ENCODE measurements around the gene SPOCD1.

Gene SPOCD1

DNA sequence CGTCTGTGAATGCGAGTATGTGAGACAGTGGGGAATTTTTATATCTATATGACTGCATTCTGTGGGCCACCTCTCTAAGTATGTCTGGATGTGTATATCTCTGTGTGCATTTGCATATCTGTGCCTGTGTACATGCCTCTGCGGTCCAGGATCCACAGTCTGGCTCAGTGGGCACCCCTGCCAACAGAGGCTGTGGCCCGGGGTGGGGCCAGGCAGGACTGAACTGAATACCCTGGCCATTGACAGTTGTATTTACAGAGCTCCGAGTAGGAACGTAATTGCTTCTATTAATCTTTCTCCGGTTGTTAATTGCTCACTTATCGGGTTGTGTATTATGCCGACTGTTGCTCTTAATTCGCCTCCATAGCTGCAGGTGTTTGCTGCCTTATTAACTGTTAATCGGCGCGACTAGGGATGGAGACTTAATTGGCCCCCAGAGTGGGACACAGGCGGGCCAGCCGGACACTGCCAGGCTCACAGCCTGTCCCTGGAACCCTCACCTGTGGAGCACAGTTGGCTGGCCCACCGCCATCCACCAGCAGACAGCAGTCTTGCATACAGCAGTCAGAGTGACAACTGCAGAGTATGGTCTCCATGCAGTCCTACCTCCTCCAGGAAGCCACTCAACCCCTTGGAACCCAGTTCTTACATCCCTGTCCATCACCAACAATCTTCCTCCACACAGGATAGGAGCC is 29.3 kb downstream of the SPOCD1 start (continued):
- TF ChIP-seq, protein P1, sequence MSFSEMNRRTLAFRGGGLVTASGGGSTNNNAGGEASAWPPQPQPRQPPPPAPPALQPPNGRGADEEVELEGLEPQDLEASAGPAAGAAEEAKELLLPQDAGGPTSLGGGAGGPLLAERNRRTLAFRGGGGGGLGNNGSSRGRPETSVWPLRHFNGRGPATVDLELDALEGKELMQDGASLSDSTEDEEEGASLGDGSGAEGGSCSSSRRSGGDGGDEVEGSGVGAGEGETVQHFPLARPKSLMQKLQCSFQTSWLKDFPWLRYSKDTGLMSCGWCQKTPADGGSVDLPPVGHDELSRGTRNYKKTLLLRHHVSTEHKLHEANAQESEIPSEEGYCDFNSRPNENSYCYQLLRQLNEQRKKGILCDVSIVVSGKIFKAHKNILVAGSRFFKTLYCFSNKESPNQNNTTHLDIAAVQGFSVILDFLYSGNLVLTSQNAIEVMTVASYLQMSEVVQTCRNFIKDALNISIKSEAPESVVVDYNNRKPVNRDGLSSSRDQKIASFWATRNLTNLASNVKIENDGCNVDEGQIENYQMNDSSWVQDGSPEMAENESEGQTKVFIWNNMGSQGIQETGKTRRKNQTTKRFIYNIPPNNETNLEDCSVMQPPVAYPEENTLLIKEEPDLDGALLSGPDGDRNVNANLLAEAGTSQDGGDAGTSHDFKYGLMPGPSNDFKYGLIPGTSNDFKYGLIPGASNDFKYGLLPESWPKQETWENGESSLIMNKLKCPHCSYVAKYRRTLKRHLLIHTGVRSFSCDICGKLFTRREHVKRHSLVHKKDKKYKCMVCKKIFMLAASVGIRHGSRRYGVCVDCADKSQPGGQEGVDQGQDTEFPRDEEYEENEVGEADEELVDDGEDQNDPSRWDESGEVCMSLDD (tag by site-specific recombination; IDR thresholded peaks at IDR 0.05): no peak
- no peak for TF ChIP-seq ZNF548 (tag by site-specific recombination; IDR thresholded peaks at IDR 0.05)

- Histone ChIP-seq H3K27ac (ENCODE audit: extremely low read depth, low read depth, low read length) (no peak overlapping the region), H3K36me3 (ENCODE audit: control insufficient read depth in 2 of 2, insufficient read depth in 1 of 2, low read length in 2 of 2) (no peaks in the 10 kb centered on the region), H3K9me3 (ENCODE audit: control insufficient read depth, insufficient read depth, low read depth, low read length) (no peaks in the 10 kb centered on the region), H3K4me3 (ENCODE audit: low read depth, low read length) (no peak overlapping the region), H3K4me1 (ENCODE audit: control insufficient read depth, insufficient read depth, low read length) (no peaks in the 10 kb centered on the region; the same call in 1 of the 2 replicates)
- TF ChIP-seq EGR2 (tag by site-specific recombination; IDR thresholded peaks at IDR 0.05; ENCODE audit: low read depth): no peak
- TF ChIP-seq, protein P2, sequence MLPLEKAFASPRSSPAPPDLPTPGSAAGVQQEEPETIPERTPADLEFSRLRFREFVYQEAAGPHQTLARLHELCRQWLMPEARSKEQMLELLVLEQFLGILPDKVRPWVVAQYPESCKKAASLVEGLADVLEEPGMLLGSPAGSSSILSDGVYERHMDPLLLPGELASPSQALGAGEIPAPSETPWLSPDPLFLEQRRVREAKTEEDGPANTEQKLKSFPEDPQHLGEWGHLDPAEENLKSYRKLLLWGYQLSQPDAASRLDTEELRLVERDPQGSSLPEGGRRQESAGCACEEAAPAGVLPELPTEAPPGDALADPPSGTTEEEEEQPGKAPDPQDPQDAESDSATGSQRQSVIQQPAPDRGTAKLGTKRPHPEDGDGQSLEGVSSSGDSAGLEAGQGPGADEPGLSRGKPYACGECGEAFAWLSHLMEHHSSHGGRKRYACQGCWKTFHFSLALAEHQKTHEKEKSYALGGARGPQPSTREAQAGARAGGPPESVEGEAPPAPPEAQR (tag by site-specific recombination; IDR thresholded peaks at IDR 0.05): no peak
- CTCF ChIA-PET: no interaction called here
- POLR2A ChIA-PET: no interaction called here
Measured at GRCh38 chr1:31785947-31786290, 29.9 kb downstream of the SPOCD1 start.

GRCh38 chr1:31785020-31785946 is 30.5 kb downstream of the SPOCD1 start:
- CTCF ChIA-PET: no interaction called here
- H3K4me1 ChIP-seq (ENCODE audit: control insufficient read depth, insufficient read depth, low read length): no peaks in the 10 kb centered on the region; the same call in 1 of the 2 replicates
- TF ChIP-seq, protein P3, sequence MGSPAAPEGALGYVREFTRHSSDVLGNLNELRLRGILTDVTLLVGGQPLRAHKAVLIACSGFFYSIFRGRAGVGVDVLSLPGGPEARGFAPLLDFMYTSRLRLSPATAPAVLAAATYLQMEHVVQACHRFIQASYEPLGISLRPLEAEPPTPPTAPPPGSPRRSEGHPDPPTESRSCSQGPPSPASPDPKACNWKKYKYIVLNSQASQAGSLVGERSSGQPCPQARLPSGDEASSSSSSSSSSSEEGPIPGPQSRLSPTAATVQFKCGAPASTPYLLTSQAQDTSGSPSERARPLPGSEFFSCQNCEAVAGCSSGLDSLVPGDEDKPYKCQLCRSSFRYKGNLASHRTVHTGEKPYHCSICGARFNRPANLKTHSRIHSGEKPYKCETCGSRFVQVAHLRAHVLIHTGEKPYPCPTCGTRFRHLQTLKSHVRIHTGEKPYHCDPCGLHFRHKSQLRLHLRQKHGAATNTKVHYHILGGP (tag by site-specific recombination; IDR thresholded peaks at IDR 0.05): no peak
- no peak for TF ChIP-seq ZBTB21 (tag by site-specific recombination; IDR thresholded peaks at IDR 0.05)
- no peak for TF ChIP-seq PRDM4 (tag by site-specific recombination; IDR thresholded peaks at IDR 0.05)
- TF ChIP-seq MZF1 (tag by site-specific recombination; IDR thresholded peaks at IDR 0.05; ENCODE audit: borderline replicate concordance): no peak
- no peak for TF ChIP-seq ZNF426 (tag by site-specific recombination; IDR thresholded peaks at IDR 0.05)
- TF ChIP-seq KLF1 (tag by site-specific recombination; IDR thresholded peaks at IDR 0.05): no peak
- no peak for TF ChIP-seq ZNF670 (tag by site-specific recombination; IDR thresholded peaks at IDR 0.05; ENCODE audit: low read depth)
- no peak for TF ChIP-seq ZNF621 (tag by site-specific recombination; IDR thresholded peaks at IDR 0.05)
- TF ChIP-seq ZNF791 (tag by site-specific recombination; IDR thresholded peaks at IDR 0.05): no peak
- TF ChIP-seq, protein P4, sequence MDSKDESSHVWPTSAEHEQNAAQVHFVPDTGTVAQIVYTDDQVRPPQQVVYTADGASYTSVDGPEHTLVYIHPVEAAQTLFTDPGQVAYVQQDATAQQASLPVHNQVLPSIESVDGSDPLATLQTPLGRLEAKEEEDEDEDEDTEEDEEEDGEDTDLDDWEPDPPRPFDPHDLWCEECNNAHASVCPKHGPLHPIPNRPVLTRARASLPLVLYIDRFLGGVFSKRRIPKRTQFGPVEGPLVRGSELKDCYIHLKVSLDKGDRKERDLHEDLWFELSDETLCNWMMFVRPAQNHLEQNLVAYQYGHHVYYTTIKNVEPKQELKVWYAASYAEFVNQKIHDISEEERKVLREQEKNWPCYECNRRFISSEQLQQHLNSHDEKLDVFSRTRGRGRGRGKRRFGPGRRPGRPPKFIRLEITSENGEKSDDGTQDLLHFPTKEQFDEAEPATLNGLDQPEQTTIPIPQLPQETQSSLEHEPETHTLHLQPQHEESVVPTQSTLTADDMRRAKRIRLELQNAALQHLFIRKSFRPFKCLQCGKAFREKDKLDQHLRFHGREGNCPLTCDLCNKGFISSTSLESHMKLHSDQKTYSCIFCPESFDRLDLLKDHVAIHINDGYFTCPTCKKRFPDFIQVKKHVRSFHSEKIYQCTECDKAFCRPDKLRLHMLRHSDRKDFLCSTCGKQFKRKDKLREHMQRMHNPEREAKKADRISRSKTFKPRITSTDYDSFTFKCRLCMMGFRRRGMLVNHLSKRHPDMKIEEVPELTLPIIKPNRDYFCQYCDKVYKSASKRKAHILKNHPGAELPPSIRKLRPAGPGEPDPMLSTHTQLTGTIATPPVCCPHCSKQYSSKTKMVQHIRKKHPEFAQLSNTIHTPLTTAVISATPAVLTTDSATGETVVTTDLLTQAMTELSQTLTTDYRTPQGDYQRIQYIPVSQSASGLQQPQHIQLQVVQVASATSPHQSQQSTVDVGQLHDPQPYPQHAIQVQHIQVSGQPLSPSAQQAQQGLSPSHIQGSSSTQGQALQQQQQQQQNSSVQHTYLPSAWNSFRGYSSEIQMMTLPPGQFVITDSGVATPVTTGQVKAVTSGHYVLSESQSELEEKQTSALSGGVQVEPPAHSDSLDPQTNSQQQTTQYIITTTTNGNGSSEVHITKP (tag by site-specific recombination; IDR thresholded peaks at IDR 0.05): 0 out of 2 replicates have a peak, but pooled peaks have one; percentile 12
- no peak for TF ChIP-seq ZFP41 (tag by site-specific recombination; IDR thresholded peaks at IDR 0.05; ENCODE audit: borderline replicate concordance)
- no peak for TF ChIP-seq ATF2 (tag by site-specific recombination; IDR thresholded peaks at IDR 0.05; ENCODE audit: low read depth)

More at GRCh38 chr1:31785020-31785946, 30.5 kb downstream of the SPOCD1 start:
- H3K4me3 ChIP-seq (ENCODE audit: low read depth, low read length): no peak overlapping the region
- POLR2A ChIA-PET: no interaction called here
- no peaks in the 10 kb centered on the region for H3K36me3 ChIP-seq (ENCODE audit: control insufficient read depth in 2 of 2, insufficient read depth in 1 of 2, low read length in 2 of 2)
- no peaks in the 10 kb centered on the region for H3K9me3 ChIP-seq (ENCODE audit: control insufficient read depth, insufficient read depth, low read depth, low read length)
- H3K27ac ChIP-seq (ENCODE audit: extremely low read depth, low read depth, low read length): no peak overlapping the region

Data from HEK293 (cell line).